ENCODE measurements around the gene TUBGCP6. TPM values are rescaled to one million over a fixed set of nuclear protein-coding genes. Genes with fewer than 3 reads are reported as not detected.

The TUBGCP6 gene
- total RNA-seq, 1 donor from 2014 or later = 21.2 TPM

- peak in 1 of 2 donors; percentile 35 for DNase-seq (ENCODE audit: low read depth in 2 of 2)
Observed at GRCh38 chr22:50184004-50184901, 60.6 kb downstream of the TUBGCP6 start.

- no peak for DNase-seq (ENCODE audit: low read depth in 2 of 2)
Observed at GRCh38 chr22:50183141-50183971, 61.5 kb downstream of the TUBGCP6 start.

GRCh38 chr22:50182176-50183081 is 62.4 kb downstream of the TUBGCP6 start:
- DNase-seq (ENCODE audit: low read depth in 2 of 2) = no peak

DNA sequence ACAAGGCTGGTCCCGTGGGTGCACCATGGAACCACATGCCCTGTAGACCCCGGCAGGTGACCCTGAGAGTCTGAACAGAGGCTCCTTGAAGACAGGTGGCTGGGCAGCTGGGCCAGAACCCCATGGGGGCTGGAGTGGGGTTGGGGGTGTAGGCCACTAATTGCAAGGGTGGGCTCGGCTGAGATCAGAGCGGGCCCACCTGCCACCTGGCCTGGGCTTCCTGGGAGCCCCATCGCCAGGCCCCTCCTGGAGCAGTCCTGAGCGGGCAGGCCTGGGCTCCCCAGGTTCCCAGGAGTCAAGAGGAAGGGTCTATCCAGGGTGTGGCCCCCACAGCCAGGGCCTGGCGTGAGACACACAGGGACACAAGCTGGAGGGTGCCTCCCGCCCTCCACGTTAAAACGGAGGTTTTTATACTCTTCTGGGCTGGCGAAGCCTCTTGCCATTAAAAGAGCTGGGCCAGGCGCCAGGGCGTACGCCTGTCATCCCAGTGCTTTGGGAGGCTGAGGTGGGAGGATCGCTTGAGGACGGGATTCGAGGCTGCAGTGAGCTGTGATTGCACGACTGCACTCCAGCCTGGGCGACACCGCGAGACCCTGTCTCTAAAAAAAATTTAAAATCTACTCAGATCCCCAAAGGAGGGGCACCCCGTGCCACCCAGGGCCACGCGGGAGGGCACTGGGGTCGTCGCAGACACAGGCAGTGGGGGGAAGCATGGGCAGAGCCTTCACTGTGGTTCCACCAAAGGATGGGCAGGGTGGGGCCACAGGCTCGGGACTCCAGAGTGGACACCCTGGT is 63.9 kb downstream of the TUBGCP6 start:
- DNase-seq (ENCODE audit: low read depth in 2 of 2) = no peak

DNA sequence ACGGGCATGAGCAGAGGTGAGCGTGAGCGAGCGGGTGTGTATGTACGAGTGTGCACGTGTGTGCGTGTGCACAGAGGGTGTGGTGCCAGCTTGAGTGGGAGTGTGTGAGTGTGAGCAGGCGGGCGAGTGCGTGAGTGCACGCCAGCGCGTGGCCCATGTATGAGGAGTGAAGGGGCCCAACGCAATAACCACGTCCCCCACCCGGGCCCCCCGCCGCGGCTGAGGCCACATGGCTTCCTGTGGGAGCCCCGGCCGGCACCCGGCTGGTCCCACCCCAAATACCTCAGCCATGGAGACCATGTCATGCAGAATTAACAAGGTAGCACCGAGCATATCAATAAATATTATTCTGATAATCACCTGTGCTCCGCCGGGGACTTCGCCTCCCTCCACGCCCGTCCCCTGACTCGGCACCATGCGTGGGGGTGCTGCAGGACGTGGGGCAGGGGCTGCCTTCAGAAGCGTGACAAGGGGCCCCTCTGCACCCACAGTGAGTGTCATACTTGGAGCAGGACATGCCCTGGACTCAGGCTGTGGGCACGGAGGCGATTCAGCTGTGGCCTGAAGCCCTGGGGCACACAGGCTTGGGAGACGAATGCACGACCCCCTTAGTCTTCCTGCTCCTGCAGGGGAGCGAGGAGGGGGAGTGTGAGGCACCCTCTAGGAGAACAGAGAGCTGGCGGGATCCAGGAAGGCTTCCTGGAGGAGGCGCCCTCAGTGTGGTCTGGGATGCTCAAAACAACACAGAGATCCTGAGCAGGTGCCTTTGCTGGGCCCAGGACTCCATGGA is 64.7 kb downstream of the TUBGCP6 start:
- no peak for DNase-seq (ENCODE audit: low read depth in 2 of 2)

GRCh38 chr22:50178871-50179869 is 65.7 kb downstream of the TUBGCP6 start:
- no peak for DNase-seq (ENCODE audit: low read depth in 2 of 2)

GRCh38 chr22:50178471-50178864 is 66.4 kb downstream of the TUBGCP6 start:
- DNase-seq (ENCODE audit: low read depth in 2 of 2) = no peak

- no peak for DNase-seq (ENCODE audit: low read depth in 2 of 2)
Observed at GRCh38 chr22:50177537-50178470, 67.0 kb downstream of the TUBGCP6 start.

DNA sequence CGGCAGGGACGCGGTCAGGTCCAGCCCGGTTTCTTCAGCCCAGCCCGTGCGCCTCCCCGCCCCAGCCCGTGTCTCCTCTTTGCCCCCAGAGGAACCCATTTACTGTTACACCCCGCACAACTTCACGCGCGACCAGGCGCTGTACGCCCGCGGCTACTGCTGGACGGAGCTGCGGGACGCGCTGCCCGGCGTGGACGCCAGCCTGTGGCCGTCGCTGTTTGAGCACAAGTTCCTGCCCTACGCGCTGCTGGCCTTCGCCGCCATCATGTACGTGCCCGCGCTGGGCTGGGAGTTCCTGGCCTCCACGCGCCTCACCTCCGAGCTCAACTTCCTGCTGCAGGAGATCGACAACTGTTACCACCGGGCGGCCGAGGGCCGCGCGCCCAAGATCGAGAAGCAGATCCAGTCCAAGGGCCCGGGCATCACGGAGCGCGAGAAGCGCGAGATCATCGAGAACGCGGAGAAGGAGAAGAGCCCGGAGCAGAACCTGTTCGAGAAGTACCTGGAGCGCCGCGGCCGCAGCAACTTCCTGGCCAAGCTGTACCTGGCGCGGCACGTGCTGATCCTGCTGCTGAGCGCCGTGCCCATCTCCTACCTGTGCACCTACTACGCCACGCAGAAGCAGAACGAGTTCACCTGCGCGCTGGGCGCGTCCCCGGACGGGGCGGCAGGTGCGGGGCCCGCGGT is 67.8 kb downstream of the TUBGCP6 start:
- DNase-seq (ENCODE audit: low read depth in 2 of 2) = no peak

- DNase-seq (ENCODE audit: low read depth in 2 of 2) = no peak
Observed at GRCh38 chr22:50175921-50176849, 68.6 kb downstream of the TUBGCP6 start.

GRCh38 chr22:50175191-50175461 is 69.7 kb downstream of the TUBGCP6 start:
- no peak for DNase-seq (ENCODE audit: low read depth in 2 of 2)

DNA sequence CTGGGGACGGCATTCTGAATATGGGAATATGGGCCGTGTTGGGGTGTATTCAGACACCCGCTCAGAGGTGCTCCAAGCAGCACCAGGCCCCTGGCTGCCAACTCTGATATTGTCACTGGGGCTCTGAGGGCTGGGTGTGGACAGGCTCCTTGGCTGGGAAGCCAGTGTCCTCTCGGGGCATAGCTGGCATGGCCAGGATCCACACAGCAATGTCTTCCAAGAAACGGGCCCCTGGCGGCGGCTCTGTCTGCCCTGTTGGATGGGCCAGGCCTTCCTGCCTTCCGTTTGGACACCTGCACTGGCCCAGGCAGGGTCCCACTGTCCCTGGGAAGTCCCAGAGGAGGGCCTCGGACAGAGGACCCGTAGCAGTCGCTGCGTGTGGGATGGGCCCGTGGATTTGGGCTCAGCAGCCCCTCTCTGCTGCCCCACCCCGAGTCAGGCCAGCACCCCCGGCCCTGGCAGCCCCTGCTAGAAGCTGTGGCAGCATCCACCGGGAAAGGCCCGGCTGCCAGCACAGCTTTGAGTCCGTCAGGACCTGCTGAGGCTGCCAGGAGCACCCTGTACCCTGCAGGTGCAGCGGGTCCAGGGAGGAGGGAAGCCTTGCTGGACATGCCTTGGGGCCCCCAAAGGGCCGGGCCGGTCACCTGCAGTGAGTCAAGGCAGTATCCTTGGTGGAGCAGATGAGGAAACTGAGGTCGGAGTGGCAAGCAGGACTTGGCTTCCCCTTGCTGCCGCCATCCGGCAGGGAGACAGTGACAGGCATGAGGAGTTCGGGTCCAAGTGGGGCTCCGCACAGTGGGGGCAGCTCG is 70.2 kb downstream of the TUBGCP6 start:
- no peak for DNase-seq (ENCODE audit: low read depth in 2 of 2)

DNA sequence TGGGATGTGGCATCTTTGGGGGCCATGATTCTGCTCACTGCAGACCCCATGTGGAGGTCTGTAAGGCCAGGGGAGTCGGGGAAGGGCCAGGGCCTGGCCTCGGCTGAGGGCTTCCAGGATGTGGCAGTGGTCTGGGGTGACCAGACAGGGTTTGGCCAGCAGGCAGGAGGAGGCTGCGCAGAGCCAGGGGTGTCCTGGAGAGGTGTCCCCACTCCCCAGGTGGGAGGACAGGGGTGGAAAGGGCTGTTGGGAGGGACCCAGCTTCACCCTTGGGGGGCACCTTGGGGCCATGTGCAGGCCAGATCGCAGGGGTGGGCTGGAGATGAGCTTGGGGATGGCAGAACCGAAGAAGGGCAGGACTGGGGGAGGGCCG is 70.9 kb downstream of the TUBGCP6 start:
- no peak for DNase-seq (ENCODE audit: low read depth in 2 of 2)

- no peak for DNase-seq (ENCODE audit: low read depth in 2 of 2)
Observed at GRCh38 chr22:50173311-50173982, 71.4 kb downstream of the TUBGCP6 start.

Data from lung microvascular endothelial cell (primary cell).